AG09309 (cell line): ENCODE measurements around the gene RPS26.

ENCODE experiments used
- DNase-seq: peaks from one replicate; pipeline ENCODE4 v3.0.0-alpha.2; 2010; ENCODE audit warnings: low read depth
- H3K4me3 ChIP-seq: 2 replicates; pipeline ENCODE4 v1.5.1; 2011; ENCODE audit warnings: mild to moderate bottlenecking, low read depth, low read length, moderate library complexity; ENCODE audit not compliant: control insufficient read depth
- TF ChIP-seq, protein P1 (sequence below): IDR thresholded peaks from 2 replicates; pipeline ENCODE4 v1.5.1; 2011; ENCODE audit warnings: mild to moderate bottlenecking, low read depth, low read length, inconsistent platforms; ENCODE audit not compliant: insufficient read depth, control insufficient read depth; ENCODE audit errors: missing control alignments

The RPS26 gene

DNA sequence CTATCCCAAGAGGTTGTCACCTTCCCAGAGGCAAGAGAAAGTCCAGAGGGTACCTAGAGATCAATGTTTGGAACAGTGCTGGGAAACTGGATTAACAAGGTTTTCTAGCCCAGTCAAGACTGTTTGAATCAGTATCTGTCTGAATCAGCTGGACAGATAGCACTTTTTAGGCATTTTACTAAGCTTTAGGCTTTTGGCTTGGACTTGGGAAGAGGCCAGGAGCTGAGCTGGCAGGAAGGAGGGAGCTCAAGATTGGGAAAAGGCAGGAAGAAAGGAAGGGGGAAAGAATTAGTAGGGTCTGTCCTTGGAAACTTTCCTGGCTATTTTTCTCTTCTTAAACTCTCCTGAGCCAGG, 12.6 kb upstream of the RPS26 start:
- TF ChIP-seq, protein P1, sequence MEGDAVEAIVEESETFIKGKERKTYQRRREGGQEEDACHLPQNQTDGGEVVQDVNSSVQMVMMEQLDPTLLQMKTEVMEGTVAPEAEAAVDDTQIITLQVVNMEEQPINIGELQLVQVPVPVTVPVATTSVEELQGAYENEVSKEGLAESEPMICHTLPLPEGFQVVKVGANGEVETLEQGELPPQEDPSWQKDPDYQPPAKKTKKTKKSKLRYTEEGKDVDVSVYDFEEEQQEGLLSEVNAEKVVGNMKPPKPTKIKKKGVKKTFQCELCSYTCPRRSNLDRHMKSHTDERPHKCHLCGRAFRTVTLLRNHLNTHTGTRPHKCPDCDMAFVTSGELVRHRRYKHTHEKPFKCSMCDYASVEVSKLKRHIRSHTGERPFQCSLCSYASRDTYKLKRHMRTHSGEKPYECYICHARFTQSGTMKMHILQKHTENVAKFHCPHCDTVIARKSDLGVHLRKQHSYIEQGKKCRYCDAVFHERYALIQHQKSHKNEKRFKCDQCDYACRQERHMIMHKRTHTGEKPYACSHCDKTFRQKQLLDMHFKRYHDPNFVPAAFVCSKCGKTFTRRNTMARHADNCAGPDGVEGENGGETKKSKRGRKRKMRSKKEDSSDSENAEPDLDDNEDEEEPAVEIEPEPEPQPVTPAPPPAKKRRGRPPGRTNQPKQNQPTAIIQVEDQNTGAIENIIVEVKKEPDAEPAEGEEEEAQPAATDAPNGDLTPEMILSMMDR, result no peak
- no peak overlapping the region for H3K4me3 ChIP-seq
- DNase-seq, result peak; percentile 37

DNA sequence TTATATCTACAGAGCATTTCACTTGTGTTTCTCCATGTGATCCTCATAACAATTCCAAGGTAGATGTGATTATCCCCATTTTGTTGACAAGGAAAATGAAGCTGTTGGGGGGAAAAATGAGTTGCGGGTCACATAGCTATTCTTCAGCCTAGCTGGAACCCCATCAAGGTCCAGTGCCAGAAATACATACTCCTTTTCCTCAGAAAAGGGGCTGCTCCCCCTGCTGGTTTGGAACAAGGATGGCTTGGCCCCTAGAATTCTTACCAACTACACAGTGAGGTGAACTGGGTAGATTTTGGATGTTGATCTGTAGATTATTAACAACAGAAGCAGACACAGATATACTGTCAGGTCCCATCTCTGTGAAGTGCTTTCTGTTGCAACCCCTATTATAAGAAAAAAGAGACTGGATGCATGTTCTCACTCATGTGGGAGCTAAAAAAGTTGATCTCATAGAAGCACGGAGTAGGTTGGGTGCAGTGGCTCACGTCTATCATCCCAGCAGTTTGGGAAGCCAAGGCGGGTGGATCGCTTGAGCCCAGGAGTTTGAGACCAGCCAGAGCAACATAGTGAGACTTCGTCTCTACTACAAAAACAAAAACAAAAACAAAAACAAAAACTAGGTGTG, 11.9 kb upstream of the RPS26 start:
- no peak overlapping the region for H3K4me3 ChIP-seq
- DNase-seq, result peak; percentile 27
- TF ChIP-seq, protein P1, result peak; percentile 82

DNA sequence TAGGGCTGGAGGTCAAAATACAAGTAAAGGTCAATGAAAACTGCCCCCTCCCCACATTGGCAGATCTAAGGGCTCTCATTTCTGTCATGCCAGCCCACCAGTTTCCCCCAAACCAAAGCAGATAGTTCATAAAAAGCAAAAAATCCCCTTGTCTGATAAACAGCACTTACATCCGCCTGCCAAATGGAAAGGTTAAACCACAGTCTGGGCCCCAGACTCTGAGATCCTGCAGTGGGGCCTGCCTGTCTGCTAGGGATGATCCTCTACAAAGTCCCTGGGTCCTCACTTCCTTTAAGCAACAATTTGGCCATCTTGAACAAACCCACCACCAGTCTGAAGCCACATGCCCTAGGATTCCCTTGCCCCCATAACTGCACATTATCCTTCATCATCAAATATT, 9.7 kb upstream of the RPS26 start:
- no peak for DNase-seq
- no peak overlapping the region for H3K4me3 ChIP-seq
- TF ChIP-seq, protein P1, result no peak

DNA sequence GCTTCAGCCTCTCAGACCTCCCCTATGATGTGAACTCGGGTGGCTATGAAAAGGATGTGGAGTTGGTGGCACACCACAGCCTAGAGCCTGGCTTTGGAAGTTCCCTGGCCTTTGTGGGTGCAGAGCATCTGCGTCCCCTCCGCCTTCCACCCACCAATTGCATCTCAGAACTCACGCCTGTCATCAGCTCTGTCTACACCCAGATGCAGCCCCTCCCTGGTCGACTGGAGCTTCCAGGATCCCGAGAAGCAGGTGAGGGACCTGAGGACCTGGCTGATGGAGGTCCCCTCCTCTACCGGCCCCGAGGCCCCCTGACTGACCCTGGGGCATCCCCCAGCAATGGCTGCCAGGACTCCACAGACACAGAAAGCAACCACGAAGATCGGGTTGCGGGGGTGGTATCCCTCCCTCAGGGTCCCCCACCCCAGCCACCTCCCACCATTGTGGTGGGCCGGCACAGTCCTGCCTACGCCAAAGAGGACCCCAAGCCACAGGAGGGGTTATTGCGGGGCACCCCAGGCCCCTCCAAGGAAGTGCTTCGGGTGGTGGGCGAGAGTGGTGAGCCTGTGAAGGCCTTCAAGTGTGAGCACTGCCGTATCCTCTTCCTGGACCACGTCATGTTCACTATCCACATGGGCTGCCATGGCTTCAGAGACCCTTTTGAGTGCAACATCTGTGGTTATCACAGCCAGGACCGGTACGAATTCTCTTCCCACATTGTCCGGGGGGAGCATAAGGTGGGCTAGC, 7.0 kb upstream of the RPS26 start:
- no peak overlapping the region for H3K4me3 ChIP-seq
- no peak for DNase-seq
- TF ChIP-seq, protein P1, result no peak

DNA sequence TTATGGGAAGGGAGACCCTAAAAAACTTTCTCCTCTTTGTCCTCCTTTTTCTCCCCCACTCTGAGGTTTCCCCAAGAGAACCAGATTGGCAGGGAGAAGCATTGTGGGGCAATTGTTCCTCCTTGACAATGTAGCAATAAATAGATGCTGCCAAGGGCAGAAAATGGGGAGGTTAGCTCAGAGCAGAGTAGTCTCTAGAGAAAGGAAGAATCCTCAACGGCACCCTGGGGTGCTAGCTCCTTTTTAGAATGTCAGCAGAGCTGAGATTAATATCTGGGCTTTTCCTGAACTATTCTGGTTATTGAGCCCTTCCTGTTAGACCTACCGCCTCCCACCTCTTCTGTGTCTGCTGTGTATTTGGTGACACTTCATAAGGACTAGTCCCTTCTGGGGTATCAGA, 4.6 kb upstream of the RPS26 start:
- TF ChIP-seq, protein P1, result no peak
- no peak for DNase-seq
- no peak overlapping the region for H3K4me3 ChIP-seq

DNA sequence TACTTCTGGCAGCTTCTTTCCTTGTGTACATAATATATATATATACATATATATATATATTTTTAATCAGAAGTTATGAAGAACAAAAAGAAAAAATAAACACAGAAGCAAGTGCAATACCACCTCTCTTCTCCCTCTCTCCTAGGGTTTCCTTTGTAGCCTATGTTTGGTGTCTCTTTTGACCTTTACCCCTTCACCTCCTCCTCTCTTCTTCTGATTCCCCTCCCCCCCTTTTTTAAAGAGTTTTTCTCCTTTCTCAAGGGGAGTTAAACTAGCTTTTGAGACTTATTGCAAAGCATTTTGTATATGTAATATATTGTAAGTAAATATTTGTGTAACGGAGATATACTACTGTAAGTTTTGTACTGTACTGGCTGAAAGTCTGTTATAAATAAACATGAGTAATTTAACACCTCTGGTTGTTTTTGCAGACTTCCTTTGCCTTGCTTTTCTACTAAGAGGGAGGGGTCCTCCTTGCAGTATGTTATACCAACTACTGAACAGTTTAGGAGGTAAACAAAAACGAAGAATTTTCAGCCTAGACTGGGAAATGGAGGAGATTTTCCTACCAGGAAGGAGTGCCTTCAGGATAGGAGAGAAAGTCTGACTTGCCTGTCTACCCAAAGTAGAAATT, 3.6 kb upstream of the RPS26 start:
- TF ChIP-seq, protein P1, result no peak
- no peak for DNase-seq
- no peak overlapping the region for H3K4me3 ChIP-seq
